SK-N-MC (cell line): ENCODE data around the gene FERMT1.

Source experiments
- DNase-seq: peaks from one replicate; pipeline ENCODE4 v3.0.0-alpha.2; 2011; ENCODE audit warnings: low read depth, low spot score
- H3K27ac ChIP-seq: fragments of 200-600 bp; sonication (generic); 2 replicates; pipeline ENCODE4 v1.5.1; 2016; ENCODE audit warnings: mixed run types
- H3K36me3 ChIP-seq: fragments of 200-600 bp; sonication (generic); 2 replicates; pipeline ENCODE4 v1.6.1; 2017; ENCODE audit warnings: antibody characterized with exemption, low read length, mixed read lengths; ENCODE audit not compliant: insufficient read depth
- H3K4me3 ChIP-seq: fragments of 200-600 bp; sonication (generic); 2 replicates; pipeline ENCODE4 v1.5.1; 2016
- H3K9ac ChIP-seq: fragments of 200-600 bp; sonication (generic); 2 replicates; pipeline ENCODE4 v1.8.0; 2017; ENCODE audit warnings: mixed run types, mixed read lengths; ENCODE audit not compliant: insufficient read length
- H3K9me3 ChIP-seq: fragments of 200-600 bp; sonication (generic); 2 replicates; pipeline ENCODE4 v1.6.1; 2017; ENCODE audit warnings: low read depth, mild to moderate bottlenecking, antibody characterized with exemption, low read length, moderate library complexity, mixed read lengths
- EZH2 ChIP-seq: fragments of 200-600 bp; sonication (generic); IDR thresholded peaks from one replicate; pipeline ENCODE4 v1.6.1; 2017; ENCODE audit warnings: antibody characterized with exemption
- FOXP2 ChIP-seq: optimal IDR thresholded peaks from 2 replicates; pipeline ENCODE3; 2011; ENCODE audit warnings: mild to moderate bottlenecking, moderate library complexity; ENCODE audit not compliant: insufficient read depth; ENCODE audit errors: extremely low read length, control extremely low read depth
- POLR2AphosphoS5 ChIP-seq: IDR thresholded peaks from 2 replicates; pipeline ENCODE4 v1.6.1; 2012; ENCODE audit warnings: mild to moderate bottlenecking, low read depth, low read length, borderline replicate concordance

FERMT1 gene

DNA sequence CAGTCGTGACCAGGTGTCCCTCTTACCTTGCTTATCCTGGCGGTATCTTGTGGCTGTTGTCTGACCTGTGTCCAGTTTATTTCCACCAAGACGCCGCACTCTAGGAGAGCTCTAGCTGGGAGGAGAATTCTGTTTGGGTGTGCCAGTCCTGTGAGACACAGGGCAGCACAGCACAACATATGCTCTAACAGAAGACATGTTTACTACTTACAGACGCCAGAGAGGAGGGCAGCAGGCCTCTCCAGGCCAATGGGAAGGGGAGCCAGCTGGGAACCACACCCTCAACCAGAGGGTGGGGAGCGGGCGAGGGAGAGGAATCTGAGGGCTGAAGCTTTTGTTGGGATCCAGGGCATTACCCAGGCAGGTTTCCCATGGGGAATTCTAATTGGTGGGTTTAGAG is 25.2 kb upstream of the FERMT1 start:
- TF ChIP-seq POLR2AphosphoS5 (no peak), FOXP2 (no peak), EZH2 (no peak)

DNA sequence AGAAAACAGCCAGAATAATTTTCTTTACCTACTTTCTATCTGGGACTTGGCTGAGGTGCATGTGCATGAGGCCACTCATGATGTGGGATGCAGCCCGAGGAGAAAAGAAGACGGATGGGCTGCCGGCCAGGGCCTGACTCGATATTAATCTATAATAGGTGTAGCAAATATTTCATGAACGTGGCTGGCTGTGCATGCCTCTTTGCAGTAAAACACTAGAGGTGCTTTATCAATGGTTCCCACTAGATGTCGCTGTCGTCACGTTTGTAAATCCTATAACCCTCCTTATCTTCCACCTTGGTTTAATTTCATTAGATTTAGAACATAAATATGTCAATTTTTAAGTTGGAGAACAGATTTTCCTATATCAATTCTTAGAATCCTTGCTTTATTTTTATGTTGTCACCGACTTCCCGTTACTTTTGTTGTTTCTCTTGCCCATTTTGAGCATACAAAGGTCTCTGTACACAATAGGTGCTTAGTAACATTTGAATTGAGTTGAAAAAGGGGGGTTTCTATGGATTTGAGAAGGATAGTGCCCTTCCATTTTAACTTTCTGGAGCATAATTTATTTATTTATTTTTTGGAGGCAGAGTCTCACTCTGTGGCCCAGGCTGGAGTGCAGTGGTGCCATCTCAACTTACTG is 19.6 kb upstream of the FERMT1 start:
- Histone ChIP-seq H3K27ac (no peak overlapping the region), H3K9ac (no peak overlapping the region), H3K36me3 (no peaks in the 10 kb centered on the region), H3K4me3 (no peak overlapping the region), H3K9me3 (no peaks in the 10 kb centered on the region)
- DNase-seq: peak; percentile 59
- TF ChIP-seq EZH2 (no peak), POLR2AphosphoS5 (no peak), FOXP2 (no peak)

More for the DNA sequence above, 25.2 kb upstream of the FERMT1 start:
- H3K4me3 ChIP-seq: no peak overlapping the region
- H3K9ac ChIP-seq: no peak overlapping the region
- H3K36me3 ChIP-seq: no peaks in the 10 kb centered on the region
- no peaks in the 10 kb centered on the region for H3K9me3 ChIP-seq
- no peak for DNase-seq
- no peak overlapping the region for H3K27ac ChIP-seq

DNA sequence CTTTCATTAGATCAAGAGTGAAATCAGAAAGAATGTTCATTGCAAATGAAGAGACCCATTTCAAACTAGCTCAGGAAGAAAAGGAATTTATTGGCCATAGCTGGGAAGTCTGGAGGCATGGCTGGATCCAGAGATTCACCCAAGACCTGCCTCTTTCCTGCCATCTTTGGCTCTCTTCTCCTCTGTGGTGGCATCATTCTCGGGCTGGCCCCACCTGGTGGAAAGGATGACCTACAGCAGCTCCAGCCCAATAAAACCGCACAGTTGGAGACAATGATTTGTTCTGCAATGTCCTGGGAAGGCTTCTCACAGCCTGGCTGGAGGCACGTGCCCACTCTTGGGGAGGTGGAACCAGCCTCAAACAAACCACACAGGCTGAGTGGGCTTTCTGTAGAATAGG is 18.1 kb upstream of the FERMT1 start:
- no peaks in the 10 kb centered on the region for H3K36me3 ChIP-seq

DNA sequence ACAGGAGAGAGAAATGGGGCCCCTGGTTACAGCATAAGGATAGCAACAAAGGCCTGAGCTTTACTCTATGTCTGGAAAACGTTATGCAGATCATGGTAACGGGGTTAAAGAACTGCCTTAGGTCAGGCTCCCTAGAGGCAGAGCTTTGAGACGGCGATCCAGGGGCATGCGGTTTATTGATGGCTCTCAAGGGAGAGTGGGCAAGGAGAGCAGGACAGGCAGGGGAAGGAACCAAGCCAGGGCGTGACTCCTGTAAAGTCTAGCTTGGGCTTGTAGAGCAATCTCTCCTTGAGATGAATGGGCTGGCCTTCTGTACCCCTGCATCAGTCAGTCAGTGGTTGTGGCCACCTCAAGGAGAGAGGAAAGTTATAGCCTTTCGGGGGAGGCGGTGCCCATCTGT is 12.5 kb upstream of the FERMT1 start:
- no peak overlapping the region for H3K4me3 ChIP-seq
- H3K36me3 ChIP-seq: no peaks in the 10 kb centered on the region
- no peak overlapping the region for H3K27ac ChIP-seq
- no peaks in the 10 kb centered on the region for H3K9me3 ChIP-seq
- H3K9ac ChIP-seq: no peak overlapping the region
- TF ChIP-seq EZH2 (no peak), POLR2AphosphoS5 (no peak), FOXP2 (no peak)
- DNase-seq: no peak

More for the DNA sequence above, 18.1 kb upstream of the FERMT1 start:
- Histone ChIP-seq H3K4me3 (no peak overlapping the region), H3K9me3 (no peaks in the 10 kb centered on the region), H3K9ac (no peak overlapping the region), H3K27ac (no peak overlapping the region)
- no peak for TF ChIP-seq POLR2AphosphoS5
- no peak for TF ChIP-seq EZH2
- TF ChIP-seq FOXP2: no peak
- no peak for DNase-seq

DNA sequence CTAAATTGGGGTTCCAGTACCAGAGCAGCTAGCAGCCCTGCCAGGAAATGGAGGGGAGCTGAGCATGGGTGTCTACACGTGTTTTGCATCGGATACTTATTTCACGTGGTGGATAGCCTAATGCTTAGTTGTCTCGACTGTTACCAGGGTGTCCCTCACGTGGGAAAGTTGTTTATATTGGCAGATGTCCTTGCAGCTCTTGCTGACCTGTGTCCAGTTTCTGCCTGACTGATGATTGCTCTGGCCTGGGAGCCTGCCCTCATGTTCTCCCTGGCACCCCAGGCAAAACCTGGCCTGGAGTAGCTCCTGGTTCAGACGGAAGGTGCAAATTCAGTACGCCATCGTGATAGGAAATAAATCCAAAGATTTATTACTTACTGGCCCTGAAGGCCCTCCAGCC is 11.8 kb upstream of the FERMT1 start:
- no peak for TF ChIP-seq FOXP2
- TF ChIP-seq EZH2: no peak
- no peak for TF ChIP-seq POLR2AphosphoS5
- H3K27ac ChIP-seq: no peak overlapping the region
- no peaks in the 10 kb centered on the region for H3K9me3 ChIP-seq
- no peak overlapping the region for H3K9ac ChIP-seq
- H3K4me3 ChIP-seq: no peak overlapping the region
- H3K36me3 ChIP-seq: no peaks in the 10 kb centered on the region
- DNase-seq: no peak

DNA sequence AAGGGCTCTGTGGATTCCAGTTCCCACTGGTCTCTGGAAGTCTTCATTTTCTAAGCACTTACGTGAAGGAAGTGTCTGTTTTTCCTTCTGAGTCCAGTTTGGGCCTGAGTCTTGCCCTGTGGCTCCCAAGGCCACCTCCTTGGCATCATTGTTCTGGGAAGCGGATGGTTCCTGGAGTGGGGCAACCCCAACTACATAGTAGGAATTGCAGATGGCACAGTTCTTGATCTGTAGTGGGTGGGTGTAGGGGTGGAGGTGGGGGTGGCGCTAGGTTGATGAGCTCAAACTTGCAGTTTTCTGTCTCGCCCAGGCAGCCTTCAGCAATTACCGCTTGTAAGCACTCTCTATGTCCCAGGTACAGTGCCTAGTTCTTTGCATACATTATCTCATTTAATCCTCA is 7.2 kb upstream of the FERMT1 start:
- no peaks in the 10 kb centered on the region for H3K36me3 ChIP-seq
- DNase-seq: no peak
- H3K9me3 ChIP-seq: no peaks in the 10 kb centered on the region
- H3K9ac ChIP-seq: no peak overlapping the region
- H3K4me3 ChIP-seq: no peak overlapping the region
- no peak overlapping the region for H3K27ac ChIP-seq
- TF ChIP-seq FOXP2 (no peak), EZH2 (no peak), POLR2AphosphoS5 (no peak)

DNA sequence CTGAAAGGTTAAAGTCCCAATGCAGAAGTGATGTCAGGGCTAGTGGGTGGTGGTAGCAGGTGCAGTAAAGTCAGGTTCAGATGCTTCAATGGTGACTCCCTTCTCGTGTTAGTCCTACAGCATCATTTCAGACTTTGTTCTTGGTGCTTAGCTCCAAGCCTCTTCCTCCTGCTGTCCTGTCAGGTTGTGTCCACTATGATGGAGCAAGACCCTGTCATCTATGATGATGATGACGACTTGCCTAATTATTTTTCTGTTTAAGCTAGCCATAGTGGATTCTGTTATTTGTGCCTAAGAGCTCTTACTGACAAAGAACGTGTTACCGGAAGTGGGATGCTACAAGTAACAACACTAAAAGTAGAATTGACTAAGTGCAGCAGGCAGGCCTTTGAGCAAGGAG is 5.0 kb upstream of the FERMT1 start:
- no peak overlapping the region for H3K27ac ChIP-seq
- H3K4me3 ChIP-seq: no peak overlapping the region
- no peaks in the 10 kb centered on the region for H3K9me3 ChIP-seq
- DNase-seq: no peak
- H3K9ac ChIP-seq: no peak overlapping the region
- no peaks in the 10 kb centered on the region for H3K36me3 ChIP-seq
- TF ChIP-seq FOXP2: no peak
- TF ChIP-seq POLR2AphosphoS5: no peak
- TF ChIP-seq EZH2: no peak

DNA sequence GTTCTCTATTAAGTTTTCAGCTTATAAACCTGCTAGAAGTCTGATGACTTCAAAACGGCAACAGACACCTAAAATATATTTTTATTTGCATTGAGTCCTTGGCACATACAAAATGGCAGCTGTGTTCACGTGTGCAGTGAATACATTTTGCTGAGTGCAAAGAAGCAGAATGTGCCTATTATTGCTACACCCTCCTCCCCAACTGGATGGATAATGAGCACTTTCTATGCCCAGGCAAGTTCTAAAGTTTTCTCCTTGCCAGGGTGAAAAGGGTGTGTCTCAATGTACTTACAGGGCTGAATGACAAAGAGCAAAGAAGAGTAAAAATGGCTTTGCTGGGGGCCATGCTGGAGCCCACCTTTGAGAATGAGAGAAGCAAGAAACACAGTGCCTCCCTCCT is 4.0 kb upstream of the FERMT1 start:
- TF ChIP-seq POLR2AphosphoS5 (no peak), FOXP2 (no peak), EZH2 (no peak)
- no peak for DNase-seq

DNA sequence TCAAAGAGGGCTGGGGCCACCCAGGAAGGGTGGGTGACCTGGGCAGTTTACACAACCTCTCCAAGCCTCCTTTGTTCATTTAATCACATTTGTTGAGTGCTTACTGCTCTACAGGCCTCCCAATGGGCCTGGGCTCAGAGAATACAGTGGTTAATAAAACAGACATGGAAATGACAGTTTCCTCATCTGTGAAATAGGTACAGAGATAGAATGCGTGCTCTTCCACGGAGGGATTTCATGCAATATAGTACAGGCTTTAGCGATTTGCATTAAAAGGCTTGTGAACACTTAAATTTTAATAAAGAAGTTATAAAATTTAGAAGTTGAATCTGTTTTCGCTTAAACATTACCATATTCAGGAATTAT is 802 bp upstream of the FERMT1 start:
- no peak for DNase-seq
- peak overlapping the region; percentile 74 for H3K9ac ChIP-seq
- H3K4me3 ChIP-seq: peak overlapping the region; percentile 84
- peaks cover 9% of the 10 kb centered on the region for H3K36me3 ChIP-seq
- H3K9me3 ChIP-seq: no peaks in the 10 kb centered on the region
- no peak overlapping the region for H3K27ac ChIP-seq
- TF ChIP-seq EZH2: no peak
- TF ChIP-seq FOXP2: no peak
- TF ChIP-seq POLR2AphosphoS5: no peak

More for the DNA sequence above, 4.0 kb upstream of the FERMT1 start:
- Histone ChIP-seq H3K36me3 (no peaks in the 10 kb centered on the region), H3K27ac (no peak overlapping the region), H3K4me3 (no peak overlapping the region), H3K9ac (no peak overlapping the region), H3K9me3 (no peaks in the 10 kb centered on the region)
